ENCODE results near the gene COA6.

DNA sequence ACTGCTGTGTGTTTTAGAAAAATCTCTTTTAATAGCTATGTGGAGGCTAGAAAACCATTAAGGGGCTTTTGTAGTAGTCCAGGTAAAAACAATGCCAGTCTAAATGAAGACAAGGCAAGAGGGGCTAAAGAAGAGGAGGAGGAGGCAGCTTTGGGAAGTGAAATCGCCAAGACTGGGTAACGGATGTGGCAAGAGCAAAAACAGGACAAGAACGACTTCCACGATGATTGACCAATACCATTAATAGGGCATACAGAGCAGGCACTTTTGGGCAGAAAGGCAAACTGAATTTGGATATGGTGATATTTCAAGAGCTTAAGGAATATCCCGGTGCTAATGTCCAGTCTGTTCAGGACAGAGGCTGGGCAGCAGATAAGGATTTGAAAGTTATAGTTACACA, 22.0 kb downstream of the COA6 start:
- TF ChIP-seq, protein P1, sequence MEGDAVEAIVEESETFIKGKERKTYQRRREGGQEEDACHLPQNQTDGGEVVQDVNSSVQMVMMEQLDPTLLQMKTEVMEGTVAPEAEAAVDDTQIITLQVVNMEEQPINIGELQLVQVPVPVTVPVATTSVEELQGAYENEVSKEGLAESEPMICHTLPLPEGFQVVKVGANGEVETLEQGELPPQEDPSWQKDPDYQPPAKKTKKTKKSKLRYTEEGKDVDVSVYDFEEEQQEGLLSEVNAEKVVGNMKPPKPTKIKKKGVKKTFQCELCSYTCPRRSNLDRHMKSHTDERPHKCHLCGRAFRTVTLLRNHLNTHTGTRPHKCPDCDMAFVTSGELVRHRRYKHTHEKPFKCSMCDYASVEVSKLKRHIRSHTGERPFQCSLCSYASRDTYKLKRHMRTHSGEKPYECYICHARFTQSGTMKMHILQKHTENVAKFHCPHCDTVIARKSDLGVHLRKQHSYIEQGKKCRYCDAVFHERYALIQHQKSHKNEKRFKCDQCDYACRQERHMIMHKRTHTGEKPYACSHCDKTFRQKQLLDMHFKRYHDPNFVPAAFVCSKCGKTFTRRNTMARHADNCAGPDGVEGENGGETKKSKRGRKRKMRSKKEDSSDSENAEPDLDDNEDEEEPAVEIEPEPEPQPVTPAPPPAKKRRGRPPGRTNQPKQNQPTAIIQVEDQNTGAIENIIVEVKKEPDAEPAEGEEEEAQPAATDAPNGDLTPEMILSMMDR (IDR thresholded peaks at IDR 0.05): no peak
- no peak for TF ChIP-seq POLR2A (IDR thresholded peaks at IDR 0.05)
- no peak for TF ChIP-seq EP300 (IDR thresholded peaks at IDR 0.05)

Data from stomach (tissue), 4 donors.